HFF-Myc (cell line): Measurements from ENCODE around the gene NT5C3A.

Source experiments
- DNase-seq: peaks from one replicate; pipeline ENCODE4 v3.0.0-alpha.2; 2011; ENCODE audit warnings: low read depth; ENCODE audit errors: extremely low read depth
- H3K4me3 ChIP-seq: replicated peaks from 2 replicates; pipeline ENCODE4 v1.5.1; 2011; ENCODE audit warnings: low read depth, mild to moderate bottlenecking, control low read depth, low read length
- TF ChIP-seq, protein P1 (sequence below): IDR thresholded peaks from 2 replicates; pipeline ENCODE4 v1.5.1; 2012; ENCODE audit warnings: mild to moderate bottlenecking, low read depth, low read length, control low read depth; ENCODE audit errors: missing control alignments

The NT5C3A gene

DNA sequence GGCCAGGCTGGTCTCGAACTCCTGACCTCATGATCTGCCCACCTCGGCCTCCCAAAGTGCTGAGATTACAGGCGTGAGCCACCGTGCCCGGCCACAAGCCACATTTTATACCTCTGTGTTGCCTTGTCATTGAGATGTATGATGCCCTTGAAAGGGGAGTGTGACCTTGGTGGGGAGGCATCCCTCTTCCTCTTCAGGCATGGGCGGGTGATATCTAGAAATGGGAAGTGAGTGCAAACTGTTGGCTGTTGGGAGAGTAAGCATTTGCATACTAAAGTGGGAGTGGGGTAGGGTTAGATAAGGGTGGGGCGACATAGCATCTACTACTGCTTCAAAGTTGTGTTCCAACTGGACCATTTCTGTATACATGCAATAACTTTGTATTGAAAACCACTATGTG, 26.6 kb upstream of the NT5C3A start:
- DNase-seq: no peak
- TF ChIP-seq, protein P1, sequence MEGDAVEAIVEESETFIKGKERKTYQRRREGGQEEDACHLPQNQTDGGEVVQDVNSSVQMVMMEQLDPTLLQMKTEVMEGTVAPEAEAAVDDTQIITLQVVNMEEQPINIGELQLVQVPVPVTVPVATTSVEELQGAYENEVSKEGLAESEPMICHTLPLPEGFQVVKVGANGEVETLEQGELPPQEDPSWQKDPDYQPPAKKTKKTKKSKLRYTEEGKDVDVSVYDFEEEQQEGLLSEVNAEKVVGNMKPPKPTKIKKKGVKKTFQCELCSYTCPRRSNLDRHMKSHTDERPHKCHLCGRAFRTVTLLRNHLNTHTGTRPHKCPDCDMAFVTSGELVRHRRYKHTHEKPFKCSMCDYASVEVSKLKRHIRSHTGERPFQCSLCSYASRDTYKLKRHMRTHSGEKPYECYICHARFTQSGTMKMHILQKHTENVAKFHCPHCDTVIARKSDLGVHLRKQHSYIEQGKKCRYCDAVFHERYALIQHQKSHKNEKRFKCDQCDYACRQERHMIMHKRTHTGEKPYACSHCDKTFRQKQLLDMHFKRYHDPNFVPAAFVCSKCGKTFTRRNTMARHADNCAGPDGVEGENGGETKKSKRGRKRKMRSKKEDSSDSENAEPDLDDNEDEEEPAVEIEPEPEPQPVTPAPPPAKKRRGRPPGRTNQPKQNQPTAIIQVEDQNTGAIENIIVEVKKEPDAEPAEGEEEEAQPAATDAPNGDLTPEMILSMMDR: no peak
- no peak overlapping the region for H3K4me3 ChIP-seq

DNA sequence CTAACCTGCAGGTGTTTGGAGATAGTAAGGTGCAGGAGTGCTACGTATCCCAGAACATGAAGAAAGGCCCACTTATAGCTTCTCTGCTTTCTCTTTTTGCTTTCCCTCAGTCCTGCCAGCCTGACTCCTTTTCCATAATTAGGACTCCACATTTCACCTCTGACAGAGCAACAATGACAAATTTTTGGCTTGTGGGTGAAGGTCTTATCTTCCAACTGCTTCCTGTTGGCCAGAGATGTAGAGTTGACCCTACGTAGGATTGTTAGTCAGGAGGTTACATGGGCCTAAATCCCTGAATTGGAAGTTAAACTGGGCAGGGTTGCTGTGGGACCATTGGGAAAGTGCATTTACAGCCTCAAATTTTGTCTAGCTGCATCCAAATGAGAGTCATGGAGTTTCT, 25.3 kb upstream of the NT5C3A start:
- no peak overlapping the region for H3K4me3 ChIP-seq
- TF ChIP-seq, protein P1: no peak
- DNase-seq: no peak

DNA sequence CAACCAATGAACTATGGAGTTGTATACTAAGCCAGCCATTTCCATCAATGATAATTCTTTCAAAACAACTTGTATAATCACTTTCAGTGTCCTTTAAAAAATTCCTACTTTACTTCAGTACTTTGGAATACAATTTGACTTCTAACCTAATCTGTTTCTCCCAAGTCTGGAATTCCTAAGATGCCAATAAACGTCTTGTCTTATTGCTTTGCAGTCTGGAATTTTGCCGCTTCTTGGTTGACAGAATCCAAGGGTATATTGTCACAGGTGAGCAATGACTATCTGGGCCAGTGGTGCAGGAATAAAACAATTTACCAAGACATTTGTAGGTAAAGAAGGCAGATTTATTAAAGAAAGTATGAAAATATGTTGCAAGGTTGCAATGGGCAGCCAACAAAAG, 24.8 kb upstream of the NT5C3A start:
- DNase-seq: no peak
- TF ChIP-seq, protein P1: no peak
- no peak overlapping the region for H3K4me3 ChIP-seq

GRCh38 chr7:33079763-33080690, 17.5 kb upstream of the NT5C3A start:
- DNase-seq: peak; percentile 7
- TF ChIP-seq, protein P1: no peak

DNA sequence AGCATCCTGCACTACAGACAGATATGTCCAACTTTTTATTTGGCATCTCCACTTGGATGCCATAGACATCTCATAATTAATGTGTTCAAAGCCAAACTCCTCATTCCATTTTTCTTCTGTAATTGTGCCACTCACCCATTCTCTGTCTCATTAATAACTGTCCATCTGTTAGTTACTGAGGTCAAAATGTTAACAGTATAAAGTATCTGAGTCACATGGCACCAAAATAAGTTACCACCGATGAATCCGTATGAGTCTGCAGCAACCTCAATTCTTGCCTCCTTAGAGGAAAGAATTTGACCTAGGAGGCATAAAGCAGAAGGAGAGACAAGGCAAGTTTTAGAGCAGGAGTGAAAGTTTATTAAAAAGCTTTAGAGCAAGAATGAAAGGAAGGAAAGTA, 16.5 kb upstream of the NT5C3A start:
- no peak overlapping the region for H3K4me3 ChIP-seq
- TF ChIP-seq, protein P1: no peak
- no peak for DNase-seq

More at GRCh38 chr7:33079763-33080690, 17.5 kb upstream of the NT5C3A start:
- H3K4me3 ChIP-seq: no peak overlapping the region

GRCh38 chr7:33076737-33077136, 14.2 kb upstream of the NT5C3A start:
- no peak for DNase-seq
- H3K4me3 ChIP-seq: no peak overlapping the region
- TF ChIP-seq, protein P1: no peak
